GM19467 (cell line): ENCODE results near the gene GBA2.

ENCODE experiments used
- ATAC-seq: cut with Tn5 transposase; IDR thresholded peaks from one replicate; pipeline ENCODE4 v1.9.1; 2021; ENCODE audit warnings: mild to moderate bottlenecking, moderate library complexity; ENCODE audit not compliant: unreplicated experiment

The GBA2 gene

DNA sequence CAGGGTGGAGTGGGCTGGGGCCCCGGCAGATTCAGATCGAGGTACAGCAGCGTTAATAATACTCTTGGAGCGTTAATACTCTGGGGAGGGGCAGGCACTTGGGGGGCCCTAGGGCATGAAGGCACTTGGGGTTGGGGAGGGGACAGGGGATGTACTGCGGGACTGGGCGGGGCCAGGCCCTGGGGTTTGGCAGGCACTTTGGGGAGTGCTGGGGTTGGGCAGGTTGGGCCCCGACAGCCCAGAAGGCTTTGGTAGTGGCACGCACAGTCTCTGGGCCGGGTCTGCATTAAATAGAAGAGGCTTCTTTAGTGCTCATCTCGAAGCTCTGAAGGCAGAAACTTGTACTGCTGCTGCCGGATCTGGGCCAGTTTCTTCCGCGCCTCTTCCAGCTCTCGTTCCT, 51.5 kb downstream of the GBA2 start:
- no peak for ATAC-seq

DNA sequence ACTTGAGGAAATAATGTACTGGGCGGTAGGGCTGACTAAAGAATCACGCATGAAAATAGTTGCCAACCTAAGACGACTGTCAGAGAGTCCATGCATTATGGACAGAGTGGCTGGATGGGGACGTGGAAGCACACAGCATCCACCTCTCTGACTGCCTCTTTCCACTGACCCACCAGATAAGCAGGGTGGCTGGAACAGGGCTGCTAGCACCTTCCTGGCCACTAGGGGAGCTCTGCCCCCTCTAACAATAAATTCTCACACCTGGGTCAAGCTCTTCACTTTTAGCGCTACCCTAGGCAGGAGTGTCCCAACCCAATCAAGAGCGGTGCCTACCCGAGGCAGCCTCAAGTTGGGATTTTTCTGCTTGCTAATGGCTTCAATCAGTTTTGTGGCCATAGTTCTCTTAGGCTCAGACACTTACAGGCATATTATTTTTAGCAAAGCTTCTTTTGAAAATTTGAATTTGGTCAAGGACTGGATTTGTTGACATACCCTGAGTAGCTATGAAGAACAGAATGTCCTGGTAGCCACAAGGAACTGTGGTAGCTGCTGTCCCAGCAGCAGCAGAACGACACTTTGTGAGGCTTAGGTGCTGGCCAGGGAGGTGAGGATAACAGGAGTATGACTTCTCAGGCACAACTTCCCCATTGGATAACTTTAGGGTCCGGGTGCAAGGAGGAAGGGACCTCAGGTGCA, 52.4 kb downstream of the GBA2 start:
- no peak for ATAC-seq

DNA sequence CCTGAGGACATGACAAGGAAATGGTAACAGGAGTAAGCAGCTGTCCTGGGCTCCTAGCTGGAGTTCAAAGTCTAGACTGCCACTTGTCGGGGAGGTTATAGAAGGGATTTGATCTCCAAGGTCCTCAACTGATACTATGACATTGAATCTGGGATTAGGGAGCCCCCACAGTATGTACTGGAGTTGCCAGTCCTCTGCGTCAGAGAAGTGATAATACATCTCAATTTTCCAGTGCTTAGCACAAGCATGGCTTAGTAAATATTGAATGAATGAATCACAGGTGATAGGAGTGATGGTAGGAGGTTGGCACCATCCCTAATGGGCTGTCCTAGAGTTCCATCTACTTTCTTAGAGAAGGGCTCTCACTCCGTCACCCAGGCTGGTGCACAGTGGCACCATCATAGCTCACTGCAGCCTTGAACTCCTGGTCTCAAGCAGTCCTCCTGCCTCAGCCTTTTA, 53.1 kb downstream of the GBA2 start:
- ATAC-seq: no peak

DNA sequence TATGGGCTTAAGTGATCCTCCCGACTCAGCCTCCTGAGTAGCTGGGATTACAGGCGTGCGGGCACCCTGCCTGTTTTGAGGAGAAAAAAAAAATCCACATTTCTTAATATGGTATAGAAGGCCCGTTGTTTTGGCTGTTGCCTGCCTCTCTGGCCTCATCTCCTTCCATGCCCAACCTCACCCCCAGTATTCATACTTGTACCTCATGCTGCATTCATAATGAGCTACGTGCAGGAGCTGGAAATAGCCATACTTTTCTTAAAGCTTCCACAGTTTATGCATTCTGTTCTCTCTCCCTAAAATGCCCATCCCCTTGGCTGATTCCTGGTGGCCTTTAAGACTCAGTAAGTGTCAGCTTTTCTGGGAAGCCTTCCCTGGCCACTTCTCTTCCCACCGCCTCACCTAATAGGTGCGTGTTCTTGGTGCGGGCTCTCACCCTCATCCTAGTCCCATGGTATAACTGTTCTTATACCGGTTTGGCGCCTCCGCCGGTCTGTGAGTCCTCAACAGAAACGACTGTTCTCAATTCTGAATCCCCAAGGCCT, 57.2 kb downstream of the GBA2 start:
- ATAC-seq: no peak

DNA sequence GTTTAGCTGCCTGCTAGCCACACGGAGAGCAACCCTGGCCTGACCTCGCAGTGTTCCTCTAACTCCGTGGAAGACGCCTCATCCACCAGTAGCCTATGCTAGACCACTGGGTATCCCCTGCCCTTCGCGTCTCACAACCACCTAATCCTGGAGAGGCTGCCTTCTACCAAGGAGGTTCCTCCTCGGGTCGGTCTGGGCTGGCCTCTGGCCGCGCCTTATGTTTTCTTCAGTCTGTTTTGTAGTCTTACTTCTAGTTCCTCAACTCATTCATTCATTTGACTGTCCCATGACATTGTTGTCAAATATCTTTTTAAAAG, 57.7 kb downstream of the GBA2 start:
- ATAC-seq: no peak

DNA sequence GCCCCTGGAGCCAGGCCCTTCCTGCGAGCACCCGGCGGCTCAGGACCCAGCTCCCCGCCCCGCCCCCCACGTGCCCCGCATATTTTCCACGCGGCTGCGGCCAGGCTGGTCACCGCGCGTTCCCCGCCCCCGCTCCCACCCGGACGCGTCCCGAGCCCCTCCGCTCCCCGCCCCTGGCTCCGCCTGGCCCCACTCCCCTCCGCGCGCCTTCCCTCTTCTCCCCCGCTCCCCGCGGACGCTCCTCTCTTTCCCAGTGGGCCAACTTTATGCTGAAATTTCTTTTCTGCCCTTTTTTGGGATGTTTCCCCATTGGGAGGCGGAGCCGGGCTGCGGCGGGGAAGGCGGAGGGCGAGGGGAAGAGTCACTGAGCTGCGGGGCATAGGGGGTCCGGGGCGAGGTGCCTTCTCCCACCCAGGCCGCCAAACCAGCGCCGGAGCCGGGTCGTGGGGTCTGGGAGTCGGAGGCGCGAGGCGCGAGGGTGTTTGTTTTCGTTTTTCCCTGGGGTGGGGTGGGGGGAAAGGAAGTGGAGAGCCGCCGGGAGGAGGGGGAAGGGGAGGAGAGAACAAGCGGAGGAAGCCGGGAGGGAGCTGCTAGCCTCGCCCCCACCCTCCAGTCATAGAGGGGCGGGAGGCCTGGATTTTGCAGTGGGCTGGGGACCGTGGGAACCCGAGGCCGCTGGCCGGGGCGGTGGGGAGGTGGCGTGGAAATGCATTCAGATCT, 58.3 kb downstream of the GBA2 start:
- no peak for ATAC-seq

DNA sequence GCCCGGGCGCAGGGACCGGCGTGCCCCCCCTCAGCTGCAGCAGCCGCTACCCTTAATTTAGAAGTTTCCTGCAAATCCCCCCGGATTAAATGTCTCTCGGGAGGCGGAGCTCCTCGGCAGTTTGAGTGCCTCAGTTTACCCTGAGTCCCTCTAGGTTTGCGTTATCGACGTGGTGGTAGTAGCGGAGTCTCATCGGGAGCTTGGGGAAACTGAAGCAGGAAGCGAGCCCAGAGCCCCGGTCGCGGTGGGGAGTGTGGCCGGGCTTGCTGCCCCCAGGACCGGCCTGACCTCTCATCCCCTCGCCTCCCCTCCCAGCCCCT, 58.8 kb downstream of the GBA2 start:
- no peak for ATAC-seq

DNA sequence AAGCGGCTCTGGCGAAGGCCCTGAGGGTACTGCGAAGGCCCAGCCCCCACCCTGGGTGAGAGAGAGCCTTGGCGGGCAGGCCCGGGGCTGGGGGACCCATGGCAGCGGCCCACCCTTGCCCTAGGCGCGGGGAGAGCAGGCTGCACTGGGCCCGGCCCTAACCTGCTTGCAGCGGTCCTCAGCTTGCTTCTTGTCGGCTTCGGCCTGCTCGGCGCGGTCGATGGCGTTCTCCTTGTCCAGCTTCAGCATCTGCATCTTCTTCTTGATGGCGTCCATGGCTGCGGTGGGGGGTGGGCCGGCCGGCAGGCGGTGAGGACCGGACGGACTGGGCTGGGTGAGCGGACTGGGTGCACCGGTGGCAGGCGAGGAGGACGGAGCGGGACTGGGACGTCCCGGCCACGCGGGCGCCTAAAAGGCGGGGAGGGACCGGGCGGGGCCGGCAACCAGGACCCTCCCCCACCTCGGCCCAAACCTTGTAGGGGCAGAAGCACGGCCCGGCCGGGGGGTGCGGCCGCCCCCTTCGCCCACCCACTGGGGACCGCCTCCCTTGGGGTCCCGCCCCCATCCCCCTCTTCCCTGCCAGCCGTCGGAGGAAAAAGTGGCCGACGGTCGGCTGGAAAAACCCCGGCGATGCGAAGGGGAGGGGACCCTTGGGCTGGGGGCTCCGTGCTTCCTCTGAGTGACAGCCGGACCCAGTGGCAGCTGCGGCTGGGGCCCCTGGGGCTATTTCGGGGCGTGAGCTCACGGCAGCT, 59.3 kb downstream of the GBA2 start, which contains the start of gene TPM2:
Gene TPM2 (minus strand): TSS at position 384 of the 752 bp plus-strand sequence. CDS start 108 bp downstream, at position 276.
- ATAC-seq: no peak

DNA sequence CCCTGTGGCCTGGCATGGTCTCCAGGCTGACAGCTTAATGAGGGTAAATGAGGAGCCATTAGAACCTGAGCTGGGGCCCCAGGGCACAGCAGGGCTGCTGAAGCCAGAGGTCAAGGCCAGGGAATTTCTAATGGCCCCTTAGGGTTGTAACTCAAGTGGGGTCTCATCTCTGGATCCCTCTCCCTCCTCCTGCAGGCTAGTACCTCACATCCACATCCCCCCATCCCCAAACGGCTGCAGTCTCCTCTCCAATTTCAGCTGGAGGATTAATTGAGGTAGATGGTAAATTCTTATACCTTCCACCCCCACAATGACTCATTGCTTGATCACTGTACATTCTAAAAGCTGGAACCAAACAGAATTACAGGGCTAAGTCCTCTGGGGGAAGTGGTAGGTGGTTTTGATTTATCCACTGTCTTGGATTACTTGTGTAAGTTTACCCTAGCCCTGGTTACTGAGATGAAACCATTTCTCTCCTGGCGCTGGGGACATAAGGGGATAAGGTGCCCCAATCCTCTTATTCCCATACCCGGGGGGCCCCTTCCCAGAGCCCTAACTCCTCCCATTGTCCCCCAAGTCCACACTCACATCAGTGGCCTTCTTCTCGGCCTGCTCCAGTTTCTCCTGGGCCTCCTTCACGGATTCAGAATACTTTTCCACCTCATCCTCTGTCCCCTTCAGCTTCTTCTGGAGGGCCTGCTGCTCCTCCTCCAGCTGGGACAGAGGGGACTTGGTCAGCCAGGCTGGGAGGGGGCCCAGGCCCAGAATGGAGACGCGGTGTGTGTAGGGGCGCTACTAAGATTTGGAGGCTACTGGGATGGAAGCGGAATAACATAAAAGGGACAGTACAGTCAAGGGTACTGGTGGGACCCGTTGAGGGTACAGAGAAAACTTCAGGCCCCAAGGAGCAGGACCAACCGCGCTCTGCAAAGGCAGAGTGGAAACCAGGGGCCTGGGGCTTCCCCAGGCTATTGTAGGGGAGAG, 60.2 kb downstream of the GBA2 start:
- no peak for ATAC-seq

DNA sequence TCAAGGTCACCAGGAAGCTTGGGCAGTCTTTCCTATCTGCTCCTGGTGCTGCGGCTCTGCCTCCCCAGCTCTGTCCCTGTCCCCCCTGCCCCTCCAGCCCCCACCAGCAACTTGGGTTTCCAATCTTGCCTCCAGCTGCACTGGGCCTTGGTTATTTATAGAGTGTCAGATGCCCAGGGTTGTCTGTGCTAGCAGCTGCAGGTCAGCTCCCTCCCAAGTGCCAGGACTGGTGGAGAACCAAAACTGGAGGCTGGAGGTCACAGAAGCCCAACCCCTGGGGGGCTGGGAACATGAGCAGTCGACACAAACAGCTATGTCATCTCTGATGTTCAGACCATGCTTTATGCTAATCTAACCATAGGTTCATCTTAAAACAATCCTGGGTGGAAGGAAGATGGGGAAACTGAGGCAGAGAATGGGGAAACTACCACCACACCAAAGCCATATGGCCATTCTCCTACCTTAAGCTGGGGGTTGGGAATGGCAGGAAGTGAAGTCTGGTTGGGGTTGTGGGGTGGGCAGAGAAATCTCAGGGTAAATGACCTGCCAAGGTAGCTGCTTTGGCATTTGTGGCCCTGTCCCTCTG, 61.0 kb downstream of the GBA2 start:
- ATAC-seq: no peak

DNA sequence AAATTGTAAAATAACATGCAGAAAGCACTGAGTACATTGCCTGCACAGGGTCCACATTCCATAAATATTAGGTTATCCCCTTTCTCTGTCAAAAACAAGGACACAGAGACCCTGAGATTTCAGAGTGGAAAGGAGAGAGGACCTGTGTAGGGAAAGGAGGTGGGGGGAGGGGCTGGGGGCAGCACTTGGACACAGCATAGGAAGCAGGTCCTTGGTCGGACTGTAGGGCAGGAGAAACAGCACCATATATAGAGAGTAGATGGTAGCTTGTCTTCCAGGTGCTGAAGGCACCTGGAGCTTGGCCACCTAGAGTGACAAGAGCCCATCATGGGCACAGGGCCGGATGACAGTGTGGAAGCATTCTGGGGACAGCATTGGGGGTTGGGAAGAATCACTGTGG, 61.7 kb downstream of the GBA2 start:
- ATAC-seq: no peak
